Spleen (tissue), 11 donors: ENCODE measurements around the gene S100A13. TPM values are rescaled to one million over a fixed set of nuclear protein-coding genes. Genes with fewer than 3 reads are reported as not detected.
A peak's percentile ranks its signal among the peaks of the same experiment; 100 is the strongest.

ENCODE experiments used
- DNase-seq: peaks from one replicate; pipeline ENCODE4 v3.0.0-alpha.2; 2020
- H3K27ac ChIP-seq, 8 donors: fragments of 200-600 bp; sonication (generic) in 7 of 8; 1 replicate in 4 of 8; 2 replicates in 4 of 8; pipeline versions ENCODE4 v1.5.0 to v1.8.0; 2016 to 2021; ENCODE audit warnings: inconsistent platforms in 4 of 8, mild to moderate bottlenecking in 4 of 8, moderate library complexity in 1 of 8
- H3K27me3 ChIP-seq, 7 donors: fragments of 200-600 bp; sonication (generic) in 6 of 7; replicated peaks in 1 of 7; 1 replicate in 4 of 7; 2 replicates in 3 of 7; pipeline versions ENCODE4 v1.5.0 to v1.8.0; 2016 to 2021; ENCODE audit warnings: inconsistent platforms in 3 of 7, mild to moderate bottlenecking in 1 of 7
- H3K36me3 ChIP-seq, 6 donors: fragments of 200-600 bp; sonication (generic) in 5 of 6; 1 replicate in 4 of 6; 2 replicates in 2 of 6; pipeline versions ENCODE4 v1.5.0 to v1.8.0; 2016 to 2021; ENCODE audit warnings: inconsistent platforms in 2 of 6
- H3K4me1 ChIP-seq, 6 donors: fragments of 200-600 bp; sonication (generic) in 5 of 6; 1 replicate in 3 of 6; 2 replicates in 3 of 6; pipeline versions ENCODE4 v1.5.0 to v1.8.0; 2016 to 2021; ENCODE audit warnings: inconsistent platforms in 3 of 6
- H3K4me3 ChIP-seq, 8 donors: fragments of 200-600 bp; sonication (generic) in 7 of 8; 1 replicate in 4 of 8; 2 replicates in 4 of 8; pipeline versions ENCODE4 v1.5.0 to v1.8.0; 2016 to 2021; ENCODE audit warnings: inconsistent platforms in 4 of 8, mild to moderate bottlenecking in 4 of 8, moderate library complexity in 2 of 8
- H3K9me3 ChIP-seq, 8 donors: fragments of 200-600 bp; sonication (generic) in 7 of 8; 1 replicate in 4 of 8; 2 replicates in 4 of 8; pipeline versions ENCODE4 v1.5.0 to v1.8.0; 2016 to 2021; ENCODE audit warnings: inconsistent platforms in 4 of 8
- POLR2A ChIP-seq, 3 donors: fragments of 450-650 bp; IDR thresholded peaks; one replicate each; pipeline ENCODE4 v1.5.1; 2017; ENCODE audit warnings: antibody characterized with exemption in 3 of 3, mild to moderate bottlenecking in 1 of 3
- POLR2AphosphoS5 ChIP-seq, 3 donors: sonication (generic); formaldehyde crosslinking; IDR thresholded peaks; one replicate each; pipeline ENCODE4 v1.5.1; 2017; ENCODE audit warnings: antibody characterized with exemption in 3 of 3
- WGBS, 5 donors: extraction: QIAGEN DNeasy Blood & Tissue Kit in 3 of 5; methylation state at CpG; one replicate each; pipeline versions ENCODE4 v1.1.5 to v1.1.7; 2013 to 2018; 5-methylcytosine and 5-hydroxymethylcytosine counted together
- intact Hi-C: fragments of 100-400 bp; cut with DNase I; formaldehyde crosslinking; loops from one replicate; pipeline ENCODE4 v1.15.0; 2023; ENCODE audit warnings: low total_unique reads
- polyA plus RNA-seq, 3 donors: library from polyadenylated mRNA; stranded (reverse); fragments of 200-250 nt; gene quantifications; one replicate each; pipeline ENCODE4 v1.2.1, GENCODE V29; 2013
- total RNA-seq, 7 donors: library from RNA; depleted of rRNA in 3 of 7; stranded (reverse); fragments of >200 nt in 3 of 7; fragmentation: NEBNext Ultra II Directional in 4 of 7; extraction: Animal tissue kit (Norgen Biotek cat#: 25700) in 4 of 7; gene quantifications; one replicate each; pipeline versions ENCODE4 v1.1.0 to v1.2.1, GENCODE V29; 2016 to 2021
- TF ChIP-seq, protein P1 (sequence below), 11 experiments: fragments of 200-600 bp in 7 of 11; fragments of 450-650 bp in 4 of 11; sonication (generic) in 4 of 11; IDR thresholded peaks in 8 of 11; conservative IDR thresholded peaks in 3 of 11; 1 replicate in 7 of 11; 2 replicates in 4 of 11; pipeline versions ENCODE4 v1.4.0 to v1.8.0; 2016 to 2021; ENCODE audit warnings: antibody characterized with exemption in 11 of 11, inconsistent platforms in 4 of 11, mild to moderate bottlenecking in 1 of 11
- donor health status: healthy with polysubstance abuse.
- donor health status: DM: no; HTN: no; CAD: no; lungs with moderate emphysema.
- donor health status: DM: no; HTN: no; CAD: no.
- donor health status: Bipolar disorder and iron deficiency.
- donor health status: healthy.
- donor health status: DM: no; HTN: no; CAD: no.
- donor health status: DM: yes; HTN: yes; CAD: no.

S100A13 gene
- total and polyA plus RNA-seq, 10 donors: 48.8 to 146 (median 75.5) TPM

DNA sequence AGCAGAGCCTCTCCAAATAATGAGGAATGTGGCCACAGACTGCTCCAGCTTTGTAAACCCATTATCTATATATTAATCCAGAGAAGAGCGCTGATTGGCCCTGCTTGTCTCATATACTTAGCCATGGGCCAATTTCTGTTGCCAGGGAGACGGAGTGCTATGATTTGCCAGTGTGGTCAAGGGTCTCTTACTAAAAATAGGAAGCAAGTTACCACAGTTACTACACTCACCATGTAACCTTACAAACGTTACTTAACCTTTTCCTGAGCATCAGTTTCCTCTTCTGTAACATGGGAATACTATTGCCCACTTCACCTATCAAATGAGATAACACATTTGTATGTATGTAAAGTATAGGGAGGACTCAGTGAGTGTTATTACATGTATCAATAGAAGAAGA lies 54.0 kb downstream of the S100A13 start:
- no peak overlapping the region for H3K4me3 ChIP-seq
- no peaks in the 10 kb centered on the region for H3K36me3 ChIP-seq
- no peak for DNase-seq
- TF ChIP-seq POLR2AphosphoS5 (IDR thresholded peaks at IDR 0.05) (no peak), POLR2A (IDR thresholded peaks at IDR 0.05) (no peak)
- TF ChIP-seq, protein P1, sequence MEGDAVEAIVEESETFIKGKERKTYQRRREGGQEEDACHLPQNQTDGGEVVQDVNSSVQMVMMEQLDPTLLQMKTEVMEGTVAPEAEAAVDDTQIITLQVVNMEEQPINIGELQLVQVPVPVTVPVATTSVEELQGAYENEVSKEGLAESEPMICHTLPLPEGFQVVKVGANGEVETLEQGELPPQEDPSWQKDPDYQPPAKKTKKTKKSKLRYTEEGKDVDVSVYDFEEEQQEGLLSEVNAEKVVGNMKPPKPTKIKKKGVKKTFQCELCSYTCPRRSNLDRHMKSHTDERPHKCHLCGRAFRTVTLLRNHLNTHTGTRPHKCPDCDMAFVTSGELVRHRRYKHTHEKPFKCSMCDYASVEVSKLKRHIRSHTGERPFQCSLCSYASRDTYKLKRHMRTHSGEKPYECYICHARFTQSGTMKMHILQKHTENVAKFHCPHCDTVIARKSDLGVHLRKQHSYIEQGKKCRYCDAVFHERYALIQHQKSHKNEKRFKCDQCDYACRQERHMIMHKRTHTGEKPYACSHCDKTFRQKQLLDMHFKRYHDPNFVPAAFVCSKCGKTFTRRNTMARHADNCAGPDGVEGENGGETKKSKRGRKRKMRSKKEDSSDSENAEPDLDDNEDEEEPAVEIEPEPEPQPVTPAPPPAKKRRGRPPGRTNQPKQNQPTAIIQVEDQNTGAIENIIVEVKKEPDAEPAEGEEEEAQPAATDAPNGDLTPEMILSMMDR (IDR thresholded peaks at IDR 0.05 in 8 of 11, conservative IDR thresholded peaks at IDR 0.05 in 3 of 11): no peak
- no peaks in the 10 kb centered on the region for H3K9me3 ChIP-seq
- intact Hi-C loops: loop anchor here (5.0 kb wide), 1 partner anchor 44 kb away; the partner anchor contains the start of gene S100A14
- H3K27me3 ChIP-seq: peaks cover 0 to 18% (median 0%) of the 10 kb centered on the region in 7 donors
- H3K4me1 ChIP-seq: peaks cover 13 to 48% (median 25%) of the 10 kb centered on the region in 6 donors
- 39 to 65% (median 56%) methylated on average over 3 of the region's 3 CpGs for WGBS, 5 donors
- peak overlapping the region in 7 of 8 donors; percentile 39 to 71 (median 57) for H3K27ac ChIP-seq

DNA sequence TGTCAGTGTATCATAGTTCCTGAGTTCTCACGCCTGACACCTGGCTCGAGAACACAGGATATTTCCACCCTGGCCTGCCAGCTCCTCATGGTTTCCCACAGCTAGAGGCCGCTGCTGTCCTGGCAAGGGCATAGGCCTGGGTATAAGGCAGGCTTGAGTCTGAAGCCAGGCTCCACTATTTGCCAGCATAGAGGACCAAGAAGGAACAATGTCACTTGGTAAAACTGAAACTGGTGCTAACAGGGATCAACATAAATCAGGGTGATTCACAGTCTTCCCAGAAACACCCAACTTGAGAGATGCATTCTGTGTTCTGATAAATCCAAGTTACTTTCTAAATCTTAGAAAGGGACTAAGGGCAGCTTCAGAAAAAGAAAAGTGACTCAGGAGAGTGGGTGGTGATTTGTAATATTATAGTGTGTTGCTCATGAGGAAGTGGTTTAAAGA lies 54.7 kb downstream of the S100A13 start:
- H3K4me3 ChIP-seq: no peak overlapping the region
- TF ChIP-seq POLR2AphosphoS5 (IDR thresholded peaks at IDR 0.05): peak in 2 of 3 donors; percentile 62 to 66
- TF ChIP-seq, protein P1 (IDR thresholded peaks at IDR 0.05 in 8 of 11, conservative IDR thresholded peaks at IDR 0.05 in 3 of 11): peak; percentile 53 to 92 (median 84)
- TF ChIP-seq POLR2A (IDR thresholded peaks at IDR 0.05): no peak

DNA sequence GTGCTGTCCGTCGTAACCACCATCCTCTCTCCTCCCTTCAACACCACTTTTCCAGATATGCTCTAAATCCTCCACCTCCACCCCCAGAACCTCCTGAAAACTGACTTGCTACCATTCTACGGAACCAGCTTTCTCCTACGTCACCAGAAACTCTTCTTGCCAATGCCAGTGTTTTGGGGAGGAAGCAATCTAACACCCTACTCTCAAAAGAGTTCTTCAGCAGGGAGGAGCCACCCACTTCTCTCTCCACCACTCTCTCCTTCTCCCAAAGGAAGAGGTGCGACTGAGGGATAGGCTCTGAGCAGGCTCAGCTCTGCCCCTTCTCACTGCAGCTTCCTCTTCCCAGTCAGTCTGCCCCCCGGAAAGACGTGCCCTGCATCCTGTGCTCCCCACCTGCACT lies 55.6 kb downstream of the S100A13 start:
- WGBS, 5 donors: 63 to 78% (median 75%) methylated on average over 7 of the region's 7 CpGs
- Histone ChIP-seq H3K27ac (no peak overlapping the region), H3K4me1 (peaks cover 22 to 54% (median 37%) of the 10 kb centered on the region in 6 donors)

More for the DNA sequence above, 54.7 kb downstream of the S100A13 start:
- intact Hi-C loops: loop anchor here (5.0 kb wide), 1 partner anchor 45 kb away; the partner anchor contains the start of gene S100A14
- Histone ChIP-seq H3K4me1 (peaks cover 18 to 54% (median 30%) of the 10 kb centered on the region in 6 donors), H3K9me3 (no peaks in the 10 kb centered on the region), H3K27me3 (peaks cover 0 to 13% (median 0%) of the 10 kb centered on the region in 7 donors), H3K27ac (peak overlapping the region; percentile 29 to 71 (median 54)), H3K36me3 (no peaks in the 10 kb centered on the region)
- peak; percentile 91 for DNase-seq
- WGBS, 5 donors: 5 to 14% (median 8%) methylated on average over 3 of the region's 3 CpGs

DNA sequence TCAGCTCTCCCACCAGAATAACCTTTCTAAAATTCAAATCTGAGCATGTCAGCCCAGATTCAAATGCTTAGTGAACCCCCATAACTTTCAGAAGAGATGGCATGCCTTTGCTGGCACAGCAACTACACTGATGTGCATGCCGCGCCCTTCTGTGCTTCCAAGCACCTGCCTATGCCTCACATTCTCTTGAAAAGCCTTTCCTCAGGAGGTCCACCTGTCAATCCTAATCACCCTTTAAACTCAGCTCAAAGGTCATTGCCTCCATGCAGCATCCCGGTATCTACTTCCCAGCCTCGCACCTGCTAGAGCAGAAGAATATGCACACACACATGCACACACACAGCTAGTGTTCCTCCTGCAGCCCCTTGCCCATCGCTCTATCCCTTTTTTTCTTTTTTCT lies 56.4 kb downstream of the S100A13 start:
- WGBS, 5 donors: 94 to 97% (median 96%) methylated on average over 5 of the region's 5 CpGs
- no peaks in the 10 kb centered on the region for H3K36me3 ChIP-seq
- no peaks in the 10 kb centered on the region for H3K27me3 ChIP-seq
- TF ChIP-seq POLR2A (IDR thresholded peaks at IDR 0.05) (no peak), POLR2AphosphoS5 (IDR thresholded peaks at IDR 0.05) (no peak)
- H3K4me1 ChIP-seq: peaks cover 29 to 61% (median 45%) of the 10 kb centered on the region in 6 donors
- no peak overlapping the region for H3K27ac ChIP-seq
- no peak for DNase-seq
- no peaks in the 10 kb centered on the region for H3K9me3 ChIP-seq
- H3K4me3 ChIP-seq: no peak overlapping the region
- intact Hi-C loops: loop anchor here (5.0 kb wide), 1 partner anchor 46 kb away; the partner anchor contains the start of gene S100A14

More for the DNA sequence above, 55.6 kb downstream of the S100A13 start:
- Histone ChIP-seq H3K27me3 (peaks cover 0 to 4% (median 0%) of the 10 kb centered on the region in 7 donors), H3K4me3 (no peak overlapping the region), H3K9me3 (no peaks in the 10 kb centered on the region), H3K36me3 (no peaks in the 10 kb centered on the region)
- intact Hi-C loops: loop anchor here (5.0 kb wide), 1 partner anchor 46 kb away; the partner anchor contains the start of gene S100A14
- no peak for DNase-seq
- TF ChIP-seq, protein P1 (IDR thresholded peaks at IDR 0.05 in 8 of 11, conservative IDR thresholded peaks at IDR 0.05 in 3 of 11): no peak
- no peak for TF ChIP-seq POLR2A (IDR thresholded peaks at IDR 0.05)
- TF ChIP-seq POLR2AphosphoS5 (IDR thresholded peaks at IDR 0.05): no peak
